ENCODE results near the gene ADAMTS18.

The ADAMTS18 gene

GRCh38 chr16:77409311-77409710, 25.5 kb downstream of the ADAMTS18 start:
- TF ChIP-seq CTCF (IDR thresholded peaks at IDR 0.05; ENCODE audit: unreplicated experiment in 3 of 3): no peak
- peaks cover 10% of the 10 kb centered on the region for H3K9me3 Mint-ChIP-seq

DNA sequence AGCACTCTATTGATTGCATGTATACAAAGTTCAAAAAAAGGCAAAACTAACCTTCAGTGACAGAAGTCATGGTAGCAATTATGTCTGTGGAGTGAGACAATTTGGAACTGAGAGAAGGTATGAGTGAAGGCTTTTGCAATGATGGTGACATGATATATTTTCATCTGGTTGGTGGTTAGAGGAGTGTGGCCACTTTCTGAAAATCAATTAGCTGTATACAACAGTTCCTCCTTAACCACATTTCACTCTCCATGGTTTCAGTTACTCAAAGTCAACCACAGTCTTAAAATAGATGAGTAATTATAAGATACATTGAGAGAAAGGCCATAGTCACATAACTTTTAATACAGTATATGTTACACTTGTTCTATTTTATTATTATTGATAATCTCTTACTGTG, 26.2 kb downstream of the ADAMTS18 start:
- Mint-ChIP-seq H3K36me3 (ENCODE audit: low read depth) (peaks cover 9% of the 10 kb centered on the region), H3K27me3 (ENCODE audit: low read depth) (no peaks in the 10 kb centered on the region), H3K9me3 (peaks cover 10% of the 10 kb centered on the region), H3K4me3 (no peak overlapping the region), H3K4me1 (no peaks in the 10 kb centered on the region), H3K27ac (no peak overlapping the region)
- TF ChIP-seq CTCF (IDR thresholded peaks at IDR 0.05; ENCODE audit: unreplicated experiment in 3 of 3): no peak

More at GRCh38 chr16:77409311-77409710, 25.5 kb downstream of the ADAMTS18 start:
- Mint-ChIP-seq H3K27me3 (ENCODE audit: low read depth) (no peaks in the 10 kb centered on the region), H3K27ac (no peak overlapping the region), H3K4me1 (no peaks in the 10 kb centered on the region), H3K4me3 (no peak overlapping the region), H3K36me3 (ENCODE audit: low read depth) (peaks cover 9% of the 10 kb centered on the region)

DNA sequence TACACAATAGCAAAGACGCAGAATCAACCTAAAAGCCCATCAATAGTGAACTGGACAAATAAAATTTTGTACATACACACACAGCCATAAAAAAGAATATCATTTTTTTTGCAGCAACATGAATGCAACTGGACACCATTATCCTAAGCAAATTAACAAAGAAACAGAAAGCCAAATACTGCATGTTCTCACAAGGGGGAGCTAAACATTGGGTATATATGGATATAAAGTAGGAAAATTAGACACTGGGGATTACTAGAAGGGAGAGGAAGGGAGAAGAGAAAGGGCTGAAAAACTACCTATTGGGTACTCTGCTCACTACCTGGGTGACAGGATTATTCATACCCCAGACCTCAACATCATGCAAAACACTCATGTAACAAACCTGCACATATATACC, 28.2 kb downstream of the ADAMTS18 start:
- peaks cover 9% of the 10 kb centered on the region for H3K36me3 Mint-ChIP-seq (ENCODE audit: low read depth)
- TF ChIP-seq CTCF (IDR thresholded peaks at IDR 0.05; ENCODE audit: unreplicated experiment in 3 of 3): no peak

GRCh38 chr16:77404775-77405174, 30.1 kb downstream of the ADAMTS18 start:
- peaks cover 9% of the 10 kb centered on the region for H3K36me3 Mint-ChIP-seq (ENCODE audit: low read depth)

More for the DNA sequence above, 28.2 kb downstream of the ADAMTS18 start:
- Mint-ChIP-seq H3K27ac (no peak overlapping the region), H3K4me1 (no peaks in the 10 kb centered on the region), H3K27me3 (ENCODE audit: low read depth) (no peaks in the 10 kb centered on the region), H3K9me3 (peaks cover 10% of the 10 kb centered on the region), H3K4me3 (no peak overlapping the region)

DNA sequence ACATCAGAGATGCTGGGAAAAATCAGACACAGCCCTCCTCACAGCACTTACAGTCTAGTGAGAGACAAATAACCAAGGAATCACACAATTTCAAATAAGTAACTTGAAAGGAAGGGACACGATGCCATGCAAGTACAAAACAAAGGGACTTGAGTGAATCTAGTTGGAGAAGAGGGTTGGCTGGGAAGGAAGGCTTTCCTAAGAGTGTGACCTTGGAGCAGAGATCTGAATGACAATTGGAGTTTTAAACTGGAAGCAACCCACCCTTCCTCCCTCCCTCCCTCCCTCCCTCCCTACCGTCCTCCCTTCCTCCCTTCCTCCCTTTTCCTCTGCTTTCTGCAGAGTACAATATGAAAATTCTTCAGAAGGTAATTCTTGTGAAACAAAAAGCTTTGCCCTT, 31.1 kb downstream of the ADAMTS18 start:
- H3K27me3 Mint-ChIP-seq (ENCODE audit: low read depth): peaks cover 6% of the 10 kb centered on the region
- no peak overlapping the region for H3K4me3 Mint-ChIP-seq
- no peak overlapping the region for H3K27ac Mint-ChIP-seq
- no peaks in the 10 kb centered on the region for H3K4me1 Mint-ChIP-seq
- no peak for TF ChIP-seq CTCF (IDR thresholded peaks at IDR 0.05; ENCODE audit: unreplicated experiment in 3 of 3)
- peaks cover 10% of the 10 kb centered on the region for H3K9me3 Mint-ChIP-seq
- peaks cover 9% of the 10 kb centered on the region for H3K36me3 Mint-ChIP-seq (ENCODE audit: low read depth)

More at GRCh38 chr16:77404775-77405174, 30.1 kb downstream of the ADAMTS18 start:
- Mint-ChIP-seq H3K9me3 (peaks cover 10% of the 10 kb centered on the region), H3K27me3 (ENCODE audit: low read depth) (peaks cover 6% of the 10 kb centered on the region), H3K4me1 (no peaks in the 10 kb centered on the region), H3K4me3 (no peak overlapping the region), H3K27ac (no peak overlapping the region)
- TF ChIP-seq CTCF (IDR thresholded peaks at IDR 0.05; ENCODE audit: unreplicated experiment in 3 of 3): no peak

GRCh38 chr16:77402672-77403071, 32.2 kb downstream of the ADAMTS18 start:
- peaks cover 10% of the 10 kb centered on the region for H3K9me3 Mint-ChIP-seq
- no peak for TF ChIP-seq CTCF (IDR thresholded peaks at IDR 0.05; ENCODE audit: unreplicated experiment in 3 of 3)
- no peak overlapping the region for H3K27ac Mint-ChIP-seq
- H3K4me3 Mint-ChIP-seq: no peak overlapping the region
- peaks cover 13% of the 10 kb centered on the region for H3K27me3 Mint-ChIP-seq (ENCODE audit: low read depth)
- peaks cover 9% of the 10 kb centered on the region for H3K36me3 Mint-ChIP-seq (ENCODE audit: low read depth)
- H3K4me1 Mint-ChIP-seq: no peaks in the 10 kb centered on the region
